GM21619 (cell line): ENCODE measurements around the gene ANKRD7.
"Not testable (repeated sequence)": the region's sequence is repeated elsewhere in the genome, so short reads cannot be mapped to it uniquely, and the experiment has no call there.

ENCODE experiments used
- ATAC-seq: cut with Tn5 transposase; IDR thresholded peaks from one replicate; pipeline ENCODE4 v1.9.1; 2021; ENCODE audit not compliant: unreplicated experiment

Gene ANKRD7

DNA sequence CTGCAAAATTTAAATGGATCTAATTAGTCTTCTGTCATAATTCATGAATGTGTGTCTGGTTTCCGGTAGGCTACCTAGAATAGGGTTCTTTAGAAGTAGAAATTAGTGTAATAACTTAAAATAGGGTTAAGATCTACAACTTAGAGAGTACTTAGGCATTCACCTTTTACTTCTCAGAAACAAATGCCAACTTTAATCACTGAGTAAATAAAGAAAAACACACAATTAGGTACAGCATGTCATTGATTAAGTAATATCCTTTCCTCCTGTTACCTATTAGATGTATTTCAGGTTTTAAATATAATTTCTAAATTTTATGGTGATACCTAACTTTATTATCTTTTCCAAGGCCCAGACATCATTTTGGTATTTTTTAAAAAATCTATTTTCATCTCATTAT lies 9.3 kb downstream of the ANKRD7 start:
- no peak for ATAC-seq

DNA sequence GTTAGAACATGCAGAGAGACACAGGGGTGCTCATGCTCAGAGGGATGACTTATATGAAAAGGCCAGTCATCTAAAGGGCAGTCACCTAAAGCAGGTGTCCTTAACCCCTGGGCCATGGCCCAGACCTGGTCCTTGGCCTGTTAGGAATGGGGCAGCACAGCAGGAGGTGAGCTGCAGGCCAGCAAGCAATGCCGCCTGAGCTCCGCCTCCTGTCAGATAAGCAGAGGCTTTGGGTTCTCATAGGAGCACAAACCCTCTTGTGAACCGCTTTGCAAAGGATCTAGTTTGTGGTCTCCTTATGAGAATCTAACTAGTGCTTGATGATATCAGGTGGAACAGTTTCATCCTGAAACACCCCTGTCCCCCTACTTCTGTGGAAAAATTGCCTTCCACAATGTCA lies 14.5 kb downstream of the ANKRD7 start:
- no peak for ATAC-seq

DNA sequence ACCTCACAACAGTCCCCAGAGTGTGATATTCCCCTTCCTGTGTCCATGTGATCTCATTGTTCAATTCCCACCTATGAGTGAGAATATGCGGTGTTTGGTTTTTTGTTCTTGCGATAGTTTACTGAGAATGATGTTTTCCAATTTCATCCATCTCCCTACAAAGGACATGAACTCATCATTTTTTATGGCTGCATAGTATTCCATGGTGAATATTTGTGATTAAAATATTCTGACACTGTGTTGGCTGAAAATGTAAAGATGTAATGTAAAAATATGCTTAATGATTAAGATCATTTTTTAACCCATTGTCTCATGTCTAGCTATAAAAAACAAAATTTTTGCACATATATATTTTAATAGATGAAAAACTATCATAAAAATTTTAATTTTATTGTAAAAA lies 15.8 kb downstream of the ANKRD7 start:
- ATAC-seq, result not testable (repeated sequence)

DNA sequence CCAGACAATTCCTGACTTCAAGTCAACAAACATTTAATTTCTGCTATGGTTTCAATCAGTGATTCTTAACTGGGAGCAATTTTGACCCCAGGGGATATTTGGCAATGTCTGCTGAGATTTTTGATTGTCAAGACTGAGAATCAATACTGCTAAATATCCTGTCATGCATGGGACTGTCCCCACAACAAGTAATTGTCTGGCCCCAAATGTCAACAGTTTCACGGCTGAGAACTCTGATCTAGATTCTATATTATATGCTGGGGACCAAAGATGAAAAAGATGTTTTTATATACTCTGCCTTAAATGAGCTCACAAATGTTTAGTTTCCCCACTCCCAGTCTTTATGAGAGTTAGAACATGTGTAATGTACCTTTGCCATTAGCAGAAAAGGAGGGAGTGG lies 19.2 kb downstream of the ANKRD7 start:
- ATAC-seq, result no peak

DNA sequence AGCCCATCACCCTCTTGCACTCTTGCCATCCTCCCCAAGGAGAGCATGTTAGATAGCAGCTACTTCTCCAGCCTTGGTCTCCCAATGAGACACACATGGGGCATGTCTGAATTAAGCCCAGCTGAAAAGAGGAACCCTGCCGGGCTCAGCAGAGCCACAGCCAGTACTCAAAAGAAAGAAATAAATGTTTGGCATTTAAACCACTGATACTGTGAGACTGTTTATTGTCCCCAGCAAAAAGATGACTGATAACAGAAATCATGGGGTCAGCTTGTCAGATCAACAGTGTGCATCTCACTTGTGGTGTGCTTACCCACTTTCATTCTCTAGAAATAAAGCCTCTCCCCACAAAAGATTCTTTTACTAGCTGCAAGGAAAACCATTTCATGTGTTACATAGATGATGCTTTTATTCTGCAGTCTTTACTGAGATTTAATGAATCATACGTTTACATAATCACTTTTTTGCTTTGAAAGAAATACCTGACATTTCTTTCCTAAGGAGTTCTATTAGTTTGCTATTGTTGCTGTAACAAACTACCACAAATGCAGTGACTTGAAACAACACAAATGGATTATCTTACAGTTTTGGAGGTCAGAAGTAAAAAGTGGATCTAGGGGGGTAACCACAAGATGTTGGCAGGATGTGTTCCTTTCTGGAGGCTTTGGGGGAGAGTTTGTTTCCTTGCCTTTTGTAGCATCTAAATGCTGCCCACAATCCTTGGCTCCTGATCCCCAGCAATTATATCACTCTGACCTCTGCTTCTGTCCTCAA lies 20.9 kb downstream of the ANKRD7 start:
- ATAC-seq, result peak; percentile 87

DNA sequence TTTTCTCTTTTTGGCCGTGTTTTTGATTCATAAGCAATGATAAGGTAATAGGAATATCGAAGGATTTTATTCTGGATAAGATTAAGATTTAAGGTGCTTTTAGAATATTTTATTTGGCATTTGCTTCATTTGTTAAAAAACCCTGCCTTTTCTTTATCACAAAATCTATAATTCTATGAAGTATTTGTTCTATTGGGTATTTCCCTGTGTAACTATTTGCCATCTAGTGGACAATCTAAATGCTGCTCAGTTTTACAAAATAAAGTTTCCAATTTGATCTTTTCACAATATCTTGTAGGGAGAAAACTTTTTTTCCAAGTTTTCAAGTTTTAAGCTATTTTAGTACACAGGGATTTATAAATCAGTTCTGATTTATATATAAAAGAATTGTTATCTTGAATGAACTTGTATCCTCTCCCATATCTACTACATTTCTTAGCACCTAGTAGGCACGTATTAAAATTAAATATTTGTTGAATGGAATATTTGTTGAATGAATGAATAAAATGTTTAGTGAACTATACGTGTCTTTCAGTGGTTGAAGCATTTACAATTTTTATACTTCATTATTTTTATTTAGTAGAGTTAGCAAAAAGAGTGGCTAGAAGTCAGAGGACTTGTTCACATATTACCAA lies 26.5 kb downstream of the ANKRD7 start:
- no peak for ATAC-seq

DNA sequence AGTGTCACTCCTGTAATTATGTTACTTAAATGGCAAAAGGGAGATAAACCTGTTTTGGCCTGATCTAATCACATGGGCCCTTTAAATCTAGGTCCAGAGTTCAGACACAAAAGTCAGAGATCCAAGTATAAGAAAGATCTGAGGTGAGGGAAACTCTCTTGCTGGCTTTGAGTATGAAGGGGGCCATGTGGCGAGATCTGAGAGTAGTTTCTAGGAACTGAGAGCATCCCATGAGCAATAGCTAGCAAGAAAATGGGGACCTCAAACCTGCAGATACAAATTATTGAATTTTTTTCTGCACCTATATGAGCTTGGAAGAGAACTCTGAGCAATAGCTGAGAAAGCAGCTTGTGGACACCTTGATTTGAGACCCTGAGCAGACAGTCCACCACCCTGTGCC lies 27.6 kb downstream of the ANKRD7 start:
- ATAC-seq, result no peak

DNA sequence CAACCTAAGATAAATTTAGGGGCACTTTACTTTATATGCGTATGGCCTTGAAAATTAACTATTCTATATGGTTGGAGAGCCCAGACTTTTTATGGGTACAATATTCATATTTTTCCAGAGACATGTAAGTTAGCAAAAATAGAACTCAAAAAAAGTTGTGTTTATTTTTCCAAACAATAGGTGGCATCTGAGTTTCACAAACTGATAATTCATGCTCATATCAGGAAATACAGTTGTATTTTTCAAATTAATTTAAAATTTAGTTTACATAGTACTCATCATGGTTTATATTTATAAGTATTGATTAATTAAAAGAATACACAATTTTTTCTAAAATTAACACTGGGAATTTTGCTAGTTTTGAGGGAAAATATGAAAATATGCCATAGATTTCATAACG lies 34.6 kb downstream of the ANKRD7 start:
- ATAC-seq, result no peak

DNA sequence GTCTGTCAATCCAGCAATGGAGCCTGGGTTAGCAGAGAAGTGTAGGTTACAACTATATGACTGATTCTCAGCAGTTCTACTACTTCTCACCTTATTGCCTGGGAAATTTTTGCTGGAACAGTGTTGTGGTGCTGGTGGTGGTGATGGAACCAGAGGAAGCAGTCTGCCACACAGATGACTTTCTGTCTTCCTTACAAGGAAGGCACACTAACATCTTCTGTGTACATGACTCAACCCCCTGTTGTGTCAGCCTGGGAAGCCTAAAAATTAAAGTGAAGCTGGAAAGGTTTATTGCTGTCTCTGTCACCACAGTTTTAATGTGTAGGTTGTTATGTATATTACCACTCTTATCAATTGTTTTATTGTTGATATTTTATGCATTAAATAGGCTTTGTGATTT lies 40.3 kb downstream of the ANKRD7 start:
- ATAC-seq, result no peak

DNA sequence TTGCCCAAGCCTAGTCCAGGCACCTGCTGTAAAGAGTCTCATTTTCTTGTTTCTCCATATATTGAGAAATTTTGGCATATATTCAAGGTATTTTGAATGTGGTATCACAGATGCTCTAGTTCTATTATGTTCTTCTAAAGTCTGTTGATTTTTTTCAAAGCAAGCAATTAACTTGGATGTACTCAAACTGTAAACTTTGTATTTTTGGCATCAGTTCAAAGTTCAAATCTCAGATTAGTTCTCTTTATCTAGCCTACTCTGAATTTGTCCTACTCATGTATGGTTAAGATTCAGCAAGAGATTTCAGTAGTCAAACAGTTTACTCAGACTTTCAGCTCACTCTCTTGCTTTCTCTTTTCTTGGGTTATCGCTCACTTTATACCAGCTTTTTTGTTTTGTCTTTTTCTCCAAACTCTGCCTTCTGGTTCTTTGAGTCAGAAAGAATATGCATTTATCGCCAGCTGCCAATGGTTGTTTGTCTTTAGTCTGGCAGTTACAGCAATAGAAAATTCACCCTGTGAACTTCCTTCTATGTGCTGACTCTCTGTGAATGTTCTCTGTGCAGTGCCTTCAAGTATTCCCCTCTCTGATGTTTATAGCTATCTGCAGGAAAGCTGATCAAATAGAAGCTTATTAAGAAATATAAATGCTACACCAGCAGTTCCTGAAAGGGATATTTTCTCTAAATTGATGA lies 56.0 kb downstream of the ANKRD7 start:
- no peak for ATAC-seq

DNA sequence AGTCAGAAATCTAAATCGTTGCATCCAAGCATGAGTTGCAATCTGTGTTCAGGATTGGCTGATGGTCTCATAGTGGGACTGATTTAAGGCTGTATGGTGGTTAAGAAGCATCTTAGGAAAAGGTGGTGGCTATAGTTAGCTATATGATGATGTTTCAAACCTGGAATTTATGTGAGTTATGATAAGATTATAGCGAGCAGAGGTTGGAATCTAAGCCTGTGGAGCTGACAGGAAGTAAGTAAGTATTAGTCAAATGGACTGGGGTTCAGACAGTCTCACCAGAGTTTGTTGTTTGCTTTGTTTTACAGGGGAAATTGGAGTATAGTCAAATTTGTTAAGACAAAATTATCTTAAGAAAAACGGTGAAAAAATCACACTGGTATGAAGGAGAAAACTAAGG lies 56.7 kb downstream of the ANKRD7 start:
- ATAC-seq, result no peak

DNA sequence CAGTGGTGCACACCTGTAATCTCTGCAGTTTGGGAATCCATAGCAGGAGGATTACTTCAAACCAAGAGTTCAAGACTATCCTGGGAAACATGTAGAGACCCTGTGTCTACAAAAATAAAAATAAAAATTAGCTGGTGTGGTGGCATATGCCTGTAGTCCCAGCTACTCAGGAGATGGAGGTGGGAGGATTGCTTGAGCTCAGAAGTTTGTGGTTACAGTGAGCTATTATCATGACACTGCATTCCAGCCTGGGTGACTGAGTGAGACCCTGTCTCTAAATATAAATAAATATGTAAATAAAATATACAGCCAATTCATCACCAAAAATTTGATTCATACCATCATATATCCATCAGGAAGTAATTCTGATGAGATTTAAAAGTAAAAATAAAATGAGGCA lies 60.9 kb downstream of the ANKRD7 start:
- no peak for ATAC-seq

DNA sequence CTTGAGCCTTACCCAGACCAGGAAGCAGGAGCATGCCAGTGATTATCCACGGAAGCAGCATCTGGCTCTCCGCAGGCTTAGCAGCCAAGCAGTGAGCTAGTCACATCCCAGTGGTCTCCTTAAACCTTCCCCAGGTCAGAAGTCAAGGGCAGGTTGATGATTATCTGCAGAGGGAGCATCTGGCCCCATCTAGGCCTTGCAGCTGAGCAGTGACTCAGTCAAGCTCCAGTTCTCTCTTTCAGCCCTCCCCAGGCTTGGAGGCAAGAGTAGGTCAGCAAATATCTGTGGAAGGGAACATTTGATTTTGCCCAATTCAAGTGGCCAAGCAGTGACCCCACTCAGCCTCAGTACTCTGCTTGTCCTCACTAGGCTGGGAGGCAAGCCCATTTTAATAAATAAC lies 61.6 kb downstream of the ANKRD7 start:
- no peak for ATAC-seq

DNA sequence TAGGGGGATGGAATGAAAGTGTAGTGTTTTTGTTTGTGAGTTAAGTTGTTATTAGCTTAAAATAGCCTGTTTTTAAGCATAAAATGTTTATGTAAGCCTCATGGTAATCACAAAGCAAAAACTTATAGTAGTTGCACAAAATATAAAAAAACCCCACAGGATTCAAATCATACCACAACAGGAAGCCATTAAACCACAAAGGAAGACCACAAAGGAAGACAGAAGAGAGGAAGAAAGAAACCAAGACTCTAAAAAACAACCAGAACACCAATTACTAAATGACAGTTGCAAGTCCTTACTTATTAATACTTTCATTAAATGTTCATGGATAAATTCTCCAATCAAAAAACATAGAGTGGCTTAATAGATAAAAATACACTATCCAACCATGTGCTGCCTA lies 63.6 kb downstream of the ANKRD7 start:
- peak; percentile 91 for ATAC-seq

DNA sequence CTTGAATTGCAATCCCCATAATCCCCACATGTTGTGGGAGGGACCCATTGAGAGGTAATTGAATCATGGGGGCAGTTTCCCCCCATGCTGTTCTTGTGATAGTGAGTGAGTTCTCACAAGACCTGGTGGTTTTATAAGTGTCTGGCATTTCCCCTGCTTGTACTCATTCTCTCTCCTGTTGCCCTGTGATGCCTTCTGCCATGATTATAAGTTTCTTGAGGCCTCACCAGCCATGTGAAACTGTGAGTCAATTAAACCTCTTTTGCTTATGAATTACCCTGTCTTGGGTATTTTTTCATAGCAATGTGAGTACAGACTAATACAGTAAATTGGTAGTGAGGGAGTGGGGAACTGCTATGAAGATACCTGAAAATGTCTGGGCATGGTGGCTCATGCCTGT lies 65.0 kb downstream of the ANKRD7 start:
- no peak for ATAC-seq
